ENCODE measurements around the gene KRTAP4-11.
"Not testable (repeated sequence)": the region's sequence is repeated elsewhere in the genome, so short reads cannot be mapped to it uniquely, and the experiment has no call there.

KRTAP4-11 gene

DNA sequence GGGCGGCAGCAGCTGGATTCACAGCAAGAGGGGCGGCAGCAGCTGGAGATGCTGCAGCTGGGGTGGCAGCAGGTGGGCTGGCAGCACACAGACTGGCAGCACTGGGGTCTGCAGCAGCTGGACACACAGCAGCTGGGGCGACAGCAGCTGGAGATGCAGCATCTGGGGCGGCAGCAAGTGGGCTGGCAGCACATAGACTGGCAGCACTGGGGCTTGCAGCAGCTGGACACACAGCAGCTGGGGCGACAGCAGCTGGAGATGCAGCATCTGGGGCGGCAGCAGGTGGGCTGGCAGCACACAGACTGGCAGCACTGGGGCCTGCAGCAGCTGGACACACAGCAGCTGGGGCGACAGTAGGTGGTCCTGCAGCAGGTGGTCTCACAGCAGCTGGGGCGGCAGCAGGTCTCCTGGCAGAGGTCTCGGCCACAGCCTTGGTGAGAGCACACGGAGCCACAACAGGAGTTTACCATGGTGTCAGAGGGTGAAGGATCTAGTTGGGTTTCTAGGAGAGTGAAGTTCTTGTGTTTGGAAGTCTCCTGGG is at the start of gene KRTAP4-11:
TSS of gene KRTAP4-11 (minus strand) at position 528 of the 541 bp plus-strand sequence. CDS start at position 470, 58 bp downstream.
- H3K36me3 ChIP-seq (ENCODE audit: control insufficient read depth, low read length): peaks cover 13% of the 10 kb centered on the region
- peak within 1 kb of the TSS; percentile 91 for H3K27ac ChIP-seq (ENCODE audit: low read depth, low read length)
- peaks cover 17% of the 10 kb centered on the region for H3K9me3 ChIP-seq (ENCODE audit: control insufficient read depth, insufficient read depth, low read length)
- H3K4me1 ChIP-seq (ENCODE audit: control insufficient read depth, low read length): peaks cover 75% of the 10 kb centered on the region
- not testable (repeated sequence) for H3K27me3 ChIP-seq (ENCODE audit: control insufficient read depth, low read length); H3K4me3 ChIP-seq (ENCODE audit: low read length); H3K79me2 ChIP-seq (ENCODE audit: control insufficient read depth, low read length); H4K20me1 ChIP-seq (ENCODE audit: control insufficient read depth, insufficient read depth, low read depth, low read length); H3K9me2 ChIP-seq (replicated peaks; ENCODE audit: control insufficient read depth, low read length)
- H3K4me2 ChIP-seq (ENCODE audit: low read length): 0 out of 2 replicates have a peak within 1 kb of the TSS, but pooled peaks have one; percentile 55
- peaks cover 15% of the 10 kb centered on the region for H3F3A ChIP-seq (ENCODE audit: control insufficient read depth, insufficient read depth)

DNA sequence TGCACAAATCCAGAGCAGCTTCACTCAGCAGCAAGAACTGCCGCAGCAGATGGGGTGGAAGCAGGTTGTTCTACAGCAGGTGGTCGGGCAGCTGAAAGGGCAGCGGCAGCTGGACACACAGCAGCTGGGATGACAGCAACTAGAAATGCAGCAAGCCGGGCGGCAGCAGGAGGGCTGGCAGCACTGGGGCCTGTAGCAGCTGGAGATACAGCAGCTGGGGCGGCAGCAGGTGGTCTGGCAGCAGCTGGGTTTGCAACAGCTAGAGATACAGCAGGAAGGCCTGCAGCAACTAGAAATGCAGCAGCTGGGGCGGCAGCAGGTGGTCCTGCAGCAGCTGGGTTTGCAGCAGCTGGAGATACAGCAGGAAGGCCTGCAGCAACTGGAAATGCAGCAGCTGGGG is 49.4 kb upstream of the KRTAP4-11 start:
- Histone ChIP-seq H3K9me3 (ENCODE audit: control insufficient read depth, insufficient read depth, low read length) (no peaks in the 10 kb centered on the region), H3K4me2 (ENCODE audit: low read length) (no peak overlapping the region), H3F3A (ENCODE audit: control insufficient read depth, insufficient read depth) (no peaks in the 10 kb centered on the region), H3K27ac (ENCODE audit: low read depth, low read length) (no peak overlapping the region), H3K79me2 (ENCODE audit: control insufficient read depth, low read length) (no peaks in the 10 kb centered on the region), H3K9me2 (replicated peaks; ENCODE audit: control insufficient read depth, low read length) (no peaks in the 10 kb centered on the region), H3K4me1 (ENCODE audit: control insufficient read depth, low read length) (no peaks in the 10 kb centered on the region), H3K36me3 (ENCODE audit: control insufficient read depth, low read length) (no peaks in the 10 kb centered on the region), H3K4me3 (ENCODE audit: low read length) (no peak overlapping the region), H4K20me1 (ENCODE audit: control insufficient read depth, insufficient read depth, low read depth, low read length) (no peaks in the 10 kb centered on the region), H3K27me3 (ENCODE audit: control insufficient read depth, low read length) (no peaks in the 10 kb centered on the region)
- TF ChIP-seq, protein P1, sequence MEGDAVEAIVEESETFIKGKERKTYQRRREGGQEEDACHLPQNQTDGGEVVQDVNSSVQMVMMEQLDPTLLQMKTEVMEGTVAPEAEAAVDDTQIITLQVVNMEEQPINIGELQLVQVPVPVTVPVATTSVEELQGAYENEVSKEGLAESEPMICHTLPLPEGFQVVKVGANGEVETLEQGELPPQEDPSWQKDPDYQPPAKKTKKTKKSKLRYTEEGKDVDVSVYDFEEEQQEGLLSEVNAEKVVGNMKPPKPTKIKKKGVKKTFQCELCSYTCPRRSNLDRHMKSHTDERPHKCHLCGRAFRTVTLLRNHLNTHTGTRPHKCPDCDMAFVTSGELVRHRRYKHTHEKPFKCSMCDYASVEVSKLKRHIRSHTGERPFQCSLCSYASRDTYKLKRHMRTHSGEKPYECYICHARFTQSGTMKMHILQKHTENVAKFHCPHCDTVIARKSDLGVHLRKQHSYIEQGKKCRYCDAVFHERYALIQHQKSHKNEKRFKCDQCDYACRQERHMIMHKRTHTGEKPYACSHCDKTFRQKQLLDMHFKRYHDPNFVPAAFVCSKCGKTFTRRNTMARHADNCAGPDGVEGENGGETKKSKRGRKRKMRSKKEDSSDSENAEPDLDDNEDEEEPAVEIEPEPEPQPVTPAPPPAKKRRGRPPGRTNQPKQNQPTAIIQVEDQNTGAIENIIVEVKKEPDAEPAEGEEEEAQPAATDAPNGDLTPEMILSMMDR (IDR thresholded peaks at IDR 0.05; ENCODE audit: low read depth, low read length, poor library complexity, severe bottlenecking): no peak
- TF ChIP-seq EZH2phosphoT487 (IDR thresholded peaks at IDR 0.05; ENCODE audit: borderline replicate concordance, low read length): no peak

DNA sequence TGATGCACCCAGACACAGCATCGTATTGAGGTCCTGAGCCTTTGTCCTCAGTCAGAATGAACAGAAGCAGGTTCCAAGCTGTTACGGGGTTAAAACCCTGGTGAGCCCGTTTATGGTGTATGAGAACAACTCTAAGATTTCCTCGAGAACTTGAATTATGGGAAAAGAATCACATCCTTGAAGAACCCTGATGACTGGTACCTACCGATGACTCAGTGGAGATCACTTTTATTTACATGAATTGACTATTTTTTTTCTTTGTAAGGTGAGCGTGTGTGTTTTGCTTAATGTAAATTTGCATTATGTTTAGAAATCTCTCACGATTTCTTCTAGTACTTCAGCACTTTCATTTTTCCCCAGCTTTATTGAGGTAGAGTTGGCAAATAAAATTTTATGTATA is 45.7 kb upstream of the KRTAP4-11 start:
- TF ChIP-seq, protein P1 (IDR thresholded peaks at IDR 0.05; ENCODE audit: low read depth, low read length, poor library complexity, severe bottlenecking): no peak
- no peak for TF ChIP-seq EZH2phosphoT487 (IDR thresholded peaks at IDR 0.05; ENCODE audit: borderline replicate concordance, low read length)
- no peaks in the 10 kb centered on the region for H3K4me1 ChIP-seq (ENCODE audit: control insufficient read depth, low read length)
- no peaks in the 10 kb centered on the region for H3K27me3 ChIP-seq (ENCODE audit: control insufficient read depth, low read length)

DNA sequence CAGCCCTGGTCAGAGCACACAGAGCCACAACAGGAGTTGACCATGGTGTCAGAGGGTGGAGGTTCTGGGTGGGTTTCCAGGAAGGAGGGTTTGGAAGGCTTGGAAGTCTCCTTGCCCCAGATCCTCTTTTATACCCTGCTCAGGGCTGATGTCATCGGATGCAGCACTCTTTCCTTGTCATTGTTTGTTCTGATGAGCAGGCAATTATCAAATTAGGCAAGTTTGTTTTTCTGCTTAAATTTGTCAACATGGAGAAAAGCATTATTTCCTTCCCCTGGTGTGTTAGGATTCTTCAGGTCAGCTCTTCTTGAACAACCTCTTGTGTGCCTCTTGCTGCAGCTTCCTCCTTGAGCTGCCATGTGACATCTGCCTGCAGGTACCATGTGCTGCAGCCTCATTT is 42.5 kb upstream of the KRTAP4-11 start, which contains the start of gene KRTAP4-4:
TSS of gene KRTAP4-4 (minus strand) at position 101 of the 400 bp plus-strand sequence. CDS start at position 44, 57 bp downstream.
- TF ChIP-seq EZH2phosphoT487 (IDR thresholded peaks at IDR 0.05; ENCODE audit: borderline replicate concordance, low read length): no peak
- TF ChIP-seq, protein P1 (IDR thresholded peaks at IDR 0.05; ENCODE audit: low read depth, low read length, poor library complexity, severe bottlenecking): no peak
- Histone ChIP-seq H3K4me2 (ENCODE audit: low read length) (no peak within 1 kb of the TSS), H3K4me3 (ENCODE audit: low read length) (no peak within 1 kb of the TSS), H3K27ac (ENCODE audit: low read depth, low read length) (no peak within 1 kb of the TSS), H3K4me1 (ENCODE audit: control insufficient read depth, low read length) (no peaks in the 10 kb centered on the region), H3F3A (ENCODE audit: control insufficient read depth, insufficient read depth) (no peaks in the 10 kb centered on the region), H3K9me2 (replicated peaks; ENCODE audit: control insufficient read depth, low read length) (no peaks in the 10 kb centered on the region), H3K79me2 (ENCODE audit: control insufficient read depth, low read length) (no peaks in the 10 kb centered on the region), H3K9me3 (ENCODE audit: control insufficient read depth, insufficient read depth, low read length) (no peaks in the 10 kb centered on the region), H3K27me3 (ENCODE audit: control insufficient read depth, low read length) (no peaks in the 10 kb centered on the region), H3K36me3 (ENCODE audit: control insufficient read depth, low read length) (no peaks in the 10 kb centered on the region), H4K20me1 (ENCODE audit: control insufficient read depth, insufficient read depth, low read depth, low read length) (no peaks in the 10 kb centered on the region)

More for the DNA sequence above, 45.7 kb upstream of the KRTAP4-11 start:
- no peaks in the 10 kb centered on the region for H3K36me3 ChIP-seq (ENCODE audit: control insufficient read depth, low read length)
- no peaks in the 10 kb centered on the region for H3K9me2 ChIP-seq (replicated peaks; ENCODE audit: control insufficient read depth, low read length)
- no peaks in the 10 kb centered on the region for H4K20me1 ChIP-seq (ENCODE audit: control insufficient read depth, insufficient read depth, low read depth, low read length)
- no peaks in the 10 kb centered on the region for H3K9me3 ChIP-seq (ENCODE audit: control insufficient read depth, insufficient read depth, low read length)
- H3K4me3 ChIP-seq (ENCODE audit: low read length): no peak overlapping the region
- H3K27ac ChIP-seq (ENCODE audit: low read depth, low read length): no peak overlapping the region
- H3F3A ChIP-seq (ENCODE audit: control insufficient read depth, insufficient read depth): no peaks in the 10 kb centered on the region
- H3K79me2 ChIP-seq (ENCODE audit: control insufficient read depth, low read length): no peaks in the 10 kb centered on the region
- H3K4me2 ChIP-seq (ENCODE audit: low read length): no peak overlapping the region

DNA sequence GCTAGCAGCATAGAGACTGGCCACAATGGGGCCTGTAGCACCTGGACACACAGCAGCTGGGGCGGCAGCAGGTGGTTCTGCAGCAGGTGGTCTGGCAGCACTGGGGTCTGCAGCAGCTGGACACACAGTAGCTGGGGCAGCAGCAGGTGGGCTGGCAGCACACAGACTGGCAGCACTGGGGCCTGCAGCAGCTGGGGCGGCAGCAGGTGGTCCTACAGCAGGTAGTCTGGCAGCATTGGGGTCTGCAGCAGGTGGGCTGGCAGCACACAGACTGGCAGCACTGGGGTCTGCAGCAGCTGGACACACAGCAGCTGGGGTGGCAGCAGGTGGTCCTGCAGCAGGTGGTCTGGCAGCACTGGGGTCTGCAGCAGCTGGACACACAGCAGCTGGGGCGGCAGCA is 42.0 kb upstream of the KRTAP4-11 start:
- H4K20me1 ChIP-seq (ENCODE audit: control insufficient read depth, insufficient read depth, low read depth, low read length); H3K4me3 ChIP-seq (ENCODE audit: low read length); H3K79me2 ChIP-seq (ENCODE audit: control insufficient read depth, low read length); H3F3A ChIP-seq (ENCODE audit: control insufficient read depth, insufficient read depth); H3K27me3 ChIP-seq (ENCODE audit: control insufficient read depth, low read length); H3K4me1 ChIP-seq (ENCODE audit: control insufficient read depth, low read length); H3K9me2 ChIP-seq (replicated peaks; ENCODE audit: control insufficient read depth, low read length); H3K27ac ChIP-seq (ENCODE audit: low read depth, low read length); H3K36me3 ChIP-seq (ENCODE audit: control insufficient read depth, low read length); H3K9me3 ChIP-seq (ENCODE audit: control insufficient read depth, insufficient read depth, low read length); H3K4me2 ChIP-seq (ENCODE audit: low read length): not testable (repeated sequence)

All from DOHH2 (cell line).